GM19193 (cell line): ENCODE measurements around the gene PAX2.

Experiments
- POLR2A ChIP-seq: IDR thresholded peaks from 4 replicates; pipeline ENCODE4 v1.6.1; 2011; ENCODE audit not compliant: insufficient read depth, insufficient read length; ENCODE audit errors: extremely low read depth

PAX2 gene

GRCh38 chr10:100741378-100742075 lies 3.9 kb upstream of the PAX2 start:
- no peak for TF ChIP-seq POLR2A

GRCh38 chr10:100742076-100742771 lies 3.2 kb upstream of the PAX2 start:
- no peak for TF ChIP-seq POLR2A

GRCh38 chr10:100742936-100743335 lies 2.4 kb upstream of the PAX2 start:
- TF ChIP-seq POLR2A = no peak

- no peak for TF ChIP-seq POLR2A
Observed at GRCh38 chr10:100743626-100744135, 1.7 kb upstream of the PAX2 start.

- TF ChIP-seq POLR2A = no peak
Observed at GRCh38 chr10:100744136-100744986, 1.0 kb upstream of the PAX2 start.

GRCh38 chr10:100745882-100746783 lies 751 bp downstream of the PAX2 start:
- TF ChIP-seq POLR2A = no peak

GRCh38 chr10:100746784-100747455 lies 1.5 kb downstream of the PAX2 start:
- TF ChIP-seq POLR2A = no peak

- TF ChIP-seq POLR2A = no peak
Observed at GRCh38 chr10:100747456-100748230, 2.3 kb downstream of the PAX2 start.

- no peak for TF ChIP-seq POLR2A
Observed at GRCh38 chr10:100748231-100749058, 3.1 kb downstream of the PAX2 start.

GRCh38 chr10:100749059-100749308 lies 3.6 kb downstream of the PAX2 start:
- no peak for TF ChIP-seq POLR2A

GRCh38 chr10:100749309-100750217 lies 4.2 kb downstream of the PAX2 start:
- no peak for TF ChIP-seq POLR2A
